ENCODE data around the gene ACSBG1.

DNA sequence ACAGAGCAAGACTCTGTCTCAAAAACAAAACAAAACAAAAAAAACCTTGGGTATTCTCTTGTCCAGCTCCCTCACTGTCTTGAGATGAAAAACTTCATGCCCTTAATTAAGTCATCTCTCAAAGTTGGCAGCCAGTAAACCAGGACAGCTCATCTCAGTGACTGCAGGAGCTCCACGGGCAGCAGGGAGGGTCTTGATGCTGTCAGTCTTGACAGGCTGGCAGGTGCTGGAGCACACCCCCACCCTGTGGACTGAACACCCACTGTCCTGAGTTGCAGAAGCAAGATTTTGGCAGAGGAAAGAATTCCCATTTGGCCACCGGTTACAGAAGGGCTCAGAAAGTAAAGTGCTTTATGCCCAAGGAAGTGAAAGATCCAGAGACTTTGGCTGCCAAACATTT is 38.0 kb upstream of the ACSBG1 start:
- TF ChIP-seq, protein P1, sequence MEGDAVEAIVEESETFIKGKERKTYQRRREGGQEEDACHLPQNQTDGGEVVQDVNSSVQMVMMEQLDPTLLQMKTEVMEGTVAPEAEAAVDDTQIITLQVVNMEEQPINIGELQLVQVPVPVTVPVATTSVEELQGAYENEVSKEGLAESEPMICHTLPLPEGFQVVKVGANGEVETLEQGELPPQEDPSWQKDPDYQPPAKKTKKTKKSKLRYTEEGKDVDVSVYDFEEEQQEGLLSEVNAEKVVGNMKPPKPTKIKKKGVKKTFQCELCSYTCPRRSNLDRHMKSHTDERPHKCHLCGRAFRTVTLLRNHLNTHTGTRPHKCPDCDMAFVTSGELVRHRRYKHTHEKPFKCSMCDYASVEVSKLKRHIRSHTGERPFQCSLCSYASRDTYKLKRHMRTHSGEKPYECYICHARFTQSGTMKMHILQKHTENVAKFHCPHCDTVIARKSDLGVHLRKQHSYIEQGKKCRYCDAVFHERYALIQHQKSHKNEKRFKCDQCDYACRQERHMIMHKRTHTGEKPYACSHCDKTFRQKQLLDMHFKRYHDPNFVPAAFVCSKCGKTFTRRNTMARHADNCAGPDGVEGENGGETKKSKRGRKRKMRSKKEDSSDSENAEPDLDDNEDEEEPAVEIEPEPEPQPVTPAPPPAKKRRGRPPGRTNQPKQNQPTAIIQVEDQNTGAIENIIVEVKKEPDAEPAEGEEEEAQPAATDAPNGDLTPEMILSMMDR (IDR thresholded peaks at IDR 0.05), result no peak
- TF ChIP-seq EP300 (IDR thresholded peaks at IDR 0.05) (no peak), POLR2A (IDR thresholded peaks at IDR 0.05) (no peak)

All from gastroesophageal sphincter (tissue), 3 donors.